H1 (cell line): ENCODE data around the gene TNFRSF6B. TPM values are rescaled to one million over a fixed set of nuclear protein-coding genes. Genes with fewer than 3 reads are reported as not detected.

Experiments used
- CTCF ChIA-PET: fragments of 300-600 bp; sonication (Branson Sonifier 250); formaldehyde crosslinking; loops from one replicate; lab custom pipeline; 2021; ENCODE audit not compliant: partially characterized antibody; lab: Charles Lee
- POLR2A ChIA-PET: fragments of 300-600 bp; sonication (Branson Sonifier 250); formaldehyde crosslinking; loops from one replicate; lab custom pipeline; 2021; ENCODE audit warnings: inconsistent platforms; ENCODE audit not compliant: partially characterized antibody; lab: Charles Lee
- DNase-seq, 2 experiments: peaks; one replicate each; pipeline versions ENCODE4 v3.0.0 to v3.0.0-alpha.2; 2010 to 2022; ENCODE audit warnings: low spot score in 2 of 2, low read depth in 1 of 2, mixed read lengths in 1 of 2
- FAIRE-seq: peaks from 2 replicates; lab custom pipeline; 2011; peaks lifted over from hg19 to GRCh38; lab: Jason Lieb, UNC
- H2AFZ ChIP-seq: 2 replicates; pipeline ENCODE4 v1.8.1; 2012; ENCODE audit warnings: low read length, inconsistent platforms
- H2AK5ac ChIP-seq: 2 replicates; pipeline ENCODE4 v1.6.1; 2013; ENCODE audit warnings: low read depth, low read length
- H2BK120ac ChIP-seq: replicated peaks from 2 replicates; pipeline ENCODE3; 2013; ENCODE audit warnings: low read depth, low read length, inconsistent platforms
- H2BK12ac ChIP-seq: 2 replicates; pipeline ENCODE4 v1.6.1; 2013; ENCODE audit warnings: low read depth, low read length
- H2BK15ac ChIP-seq: 2 replicates; pipeline ENCODE4 v1.6.1; 2013; ENCODE audit warnings: low read length
- H2BK20ac ChIP-seq: 2 replicates; pipeline ENCODE4 v1.6.1; 2013; ENCODE audit warnings: low read length
- H2BK5ac ChIP-seq: 2 replicates; pipeline ENCODE4 v1.6.1; 2013; ENCODE audit warnings: low read depth, low read length
- H3K14ac ChIP-seq: 2 replicates; pipeline ENCODE4 v1.6.1; 2013; ENCODE audit warnings: inconsistent platforms; ENCODE audit not compliant: insufficient read length
- H3K18ac ChIP-seq: 2 replicates; pipeline ENCODE4 v1.6.1; 2013; ENCODE audit warnings: low read length; ENCODE audit errors: extremely low read depth
- H3K23ac ChIP-seq: 2 replicates; pipeline ENCODE4 v1.6.1; 2013; ENCODE audit warnings: inconsistent platforms; ENCODE audit not compliant: insufficient read length
- H3K23me2 ChIP-seq: 2 replicates; pipeline ENCODE4 v1.6.1; 2013; ENCODE audit warnings: low read depth, low read length
- H3K27ac ChIP-seq: 2 replicates; pipeline ENCODE4 v1.6.1; 2011; ENCODE audit warnings: low read depth, low read length, inconsistent platforms
- H3K27me3 ChIP-seq, 4 experiments: replicated peaks in 1 of 4; 1 replicate in 1 of 4; 2 replicates in 3 of 4; pipeline versions ENCODE4 v1.6.1 to v1.8.1; 2011 to 2013; ENCODE audit warnings: low read length in 3 of 4, mild to moderate bottlenecking in 3 of 4, inconsistent platforms in 2 of 4, mixed read lengths in 2 of 4, moderate library complexity in 1 of 4; ENCODE audit not compliant: control insufficient read depth in 3 of 4, insufficient read depth in 3 of 4; ENCODE audit errors: extremely low read depth in 1 of 4
- H3K36me3 ChIP-seq, 4 experiments: 2 replicates each; pipeline versions ENCODE4 v1.6.1 to v1.8.1; 2011 to 2013; ENCODE audit warnings: mild to moderate bottlenecking in 4 of 4, low read length in 3 of 4, moderate library complexity in 2 of 4, control low read depth in 1 of 4, inconsistent platforms in 1 of 4; ENCODE audit not compliant: insufficient read depth in 4 of 4, control insufficient read depth in 2 of 4
- H3K4ac ChIP-seq: replicated peaks from 2 replicates; pipeline ENCODE3; 2013; ENCODE audit warnings: low read length, low read depth, mixed read lengths, inconsistent platforms; ENCODE audit not compliant: insufficient read length
- H3K4me1 ChIP-seq, 4 experiments: replicated peaks in 1 of 4; 1 replicate in 1 of 4; 2 replicates in 3 of 4; pipeline versions ENCODE4 v1.6.1 to v1.8.1; 2011 to 2013; ENCODE audit warnings: low read length in 3 of 4, inconsistent platforms in 2 of 4, mixed read lengths in 1 of 4; ENCODE audit not compliant: insufficient read depth in 4 of 4, control insufficient read depth in 3 of 4
- H3K4me2 ChIP-seq, 2 experiments: 2 replicates each; pipeline versions ENCODE4 v1.6.1 to v1.8.1; 2011 to 2013; ENCODE audit warnings: low read depth in 2 of 2, low read length in 2 of 2, control low read depth in 1 of 2, inconsistent platforms in 1 of 2, mild to moderate bottlenecking in 1 of 2; ENCODE audit not compliant: insufficient read depth in 1 of 2
- H3K4me3 ChIP-seq, 4 experiments: fragments of 200-600, 300-600 bp in 1 of 4; sonication (generic), shearing (Covaris generic), sonication (Bioruptor Twin) in 1 of 4; 2 replicates each; pipeline versions ENCODE4 v1.5.1 to v1.8.1; 2011 to 2016; ENCODE audit warnings: low read length in 4 of 4, low read depth in 3 of 4, control low read depth in 2 of 4, inconsistent platforms in 2 of 4, mild to moderate bottlenecking in 2 of 4, mixed read lengths in 1 of 4, moderate library complexity in 1 of 4; ENCODE audit not compliant: insufficient read depth in 2 of 4; ENCODE audit errors: extremely low read depth in 1 of 4
- H3K56ac ChIP-seq: replicated peaks from 2 replicates; pipeline ENCODE3; 2013; ENCODE audit warnings: low read depth, mild to moderate bottlenecking, mixed read lengths, low read length, inconsistent platforms; ENCODE audit not compliant: insufficient read length
- H3K79me1 ChIP-seq: 2 replicates; pipeline ENCODE4 v1.6.1; 2013; ENCODE audit warnings: low read depth, low read length, control low read depth
- H3K79me2 ChIP-seq, 2 experiments: 2 replicates each; pipeline versions ENCODE4 v1.6.1 to v1.8.1; 2012 to 2013; ENCODE audit warnings: low read length in 2 of 2, mild to moderate bottlenecking in 2 of 2, inconsistent platforms in 1 of 2; ENCODE audit not compliant: insufficient read depth in 2 of 2, control insufficient read depth in 1 of 2
- H3K9ac ChIP-seq, 4 experiments: replicated peaks in 1 of 4; 1 replicate in 1 of 4; 2 replicates in 3 of 4; pipeline versions ENCODE4 v1.6.1 to v1.8.1; 2011 to 2013; ENCODE audit warnings: low read depth in 3 of 4, low read length in 3 of 4, control low read depth in 2 of 4, mild to moderate bottlenecking in 2 of 4, moderate library complexity in 2 of 4, inconsistent platforms in 1 of 4; ENCODE audit errors: extremely low read depth in 1 of 4
- H3K9me3 ChIP-seq, 2 experiments: 2 replicates each; pipeline versions ENCODE4 v1.6.1 to v1.8.1; 2012 to 2013; ENCODE audit warnings: mild to moderate bottlenecking in 2 of 2, moderate library complexity in 2 of 2, control low read depth in 1 of 2, inconsistent platforms in 1 of 2, low read depth in 1 of 2, low read length in 1 of 2, mixed read lengths in 1 of 2; ENCODE audit not compliant: insufficient read depth in 2 of 2
- H4K20me1 ChIP-seq, 2 experiments: replicated peaks in 1 of 2; 2 replicates each; pipeline versions ENCODE3 to v1.8.1; 2011 to 2013; ENCODE audit warnings: inconsistent platforms in 2 of 2, low read length in 2 of 2, mild to moderate bottlenecking in 1 of 2; ENCODE audit not compliant: insufficient read depth in 2 of 2, control insufficient read depth in 1 of 2
- H4K5ac ChIP-seq: 2 replicates; pipeline ENCODE4 v1.6.1; 2013; ENCODE audit warnings: low read length, low read depth, mixed read lengths, inconsistent platforms; ENCODE audit not compliant: insufficient read length
- H4K8ac ChIP-seq: 2 replicates; pipeline ENCODE4 v1.8.0; 2013; ENCODE audit warnings: mild to moderate bottlenecking, moderate library complexity, low read length, inconsistent platforms; ENCODE audit not compliant: insufficient read depth; ENCODE audit errors: extremely low read depth
- H4K91ac ChIP-seq: replicated peaks from 2 replicates; pipeline ENCODE3; 2013; ENCODE audit warnings: low read length, mixed read lengths, inconsistent platforms; ENCODE audit not compliant: insufficient read length
- CBX8 ChIP-seq: fragments of 300-800, 300-1000 bp; sonication (generic); IDR thresholded peaks from 2 replicates; pipeline ENCODE4 v1.7.1; 2016; ENCODE audit warnings: low read depth, low read length, borderline replicate concordance
- CHD1 ChIP-seq: IDR thresholded peaks from 2 replicates; pipeline ENCODE4 v1.6.1; 2012; ENCODE audit warnings: low read depth, low read length, improper control_type of control experiment
- CREB1 ChIP-seq: IDR thresholded peaks from 2 replicates; pipeline ENCODE4 v1.6.1; 2012; ENCODE audit warnings: inconsistent platforms
- E2F6 ChIP-seq: IDR thresholded peaks from 2 replicates; pipeline ENCODE4 v1.6.1; 2012; ENCODE audit warnings: inconsistent platforms
- EP300 ChIP-seq, 2 experiments: IDR thresholded peaks; 1 replicate in 1 of 2; 2 replicates in 1 of 2; pipeline ENCODE4 v1.6.1; 2011 to 2012; ENCODE audit warnings: low read depth in 2 of 2, low read length in 2 of 2, mild to moderate bottlenecking in 2 of 2, borderline replicate concordance in 1 of 2, inconsistent platforms in 1 of 2, moderate library complexity in 1 of 2
- JUN ChIP-seq: IDR thresholded peaks from 2 replicates; pipeline ENCODE4 v1.6.1; 2011; ENCODE audit warnings: low read depth, mild to moderate bottlenecking, improper control_type of control experiment, low read length
- NRF1 ChIP-seq: IDR thresholded peaks from 2 replicates; pipeline ENCODE4 v1.6.1; 2011; ENCODE audit warnings: mild to moderate bottlenecking, low read depth, low read length, improper control_type of control experiment
- RAD21 ChIP-seq, 2 experiments: IDR thresholded peaks in 1 of 2; conservative IDR thresholded peaks in 1 of 2; 2 replicates each; pipeline ENCODE4 v1.6.1; 2011; ENCODE audit warnings: low read depth in 2 of 2, low read length in 2 of 2, improper control_type of control experiment in 1 of 2, inconsistent platforms in 1 of 2, mild to moderate bottlenecking in 1 of 2, moderate library complexity in 1 of 2
- SIN3A ChIP-seq, 2 experiments: IDR thresholded peaks in 1 of 2; conservative IDR thresholded peaks in 1 of 2; 2 replicates each; pipeline ENCODE4 v1.6.1; 2011 to 2012; ENCODE audit warnings: low read length in 2 of 2, improper control_type of control experiment in 1 of 2, low read depth in 1 of 2, mild to moderate bottlenecking in 1 of 2
- SP4 ChIP-seq: IDR thresholded peaks from 2 replicates; pipeline ENCODE4 v1.6.1; 2012; ENCODE audit warnings: low read length, inconsistent platforms
- YY1 ChIP-seq: IDR thresholded peaks from 2 replicates; pipeline ENCODE4 v1.6.1; 2011; ENCODE audit warnings: low read depth, mild to moderate bottlenecking, low read length
- WGBS, 2 experiments: shearing (Covaris generic) in 1 of 2; methylation state at CpG; one replicate each; pipeline versions ENCODE4 v1.1.6 to v1.1.7; 2013 to 2015; ENCODE audit warnings: low lambda C conversion rate in 2 of 2, mixed read lengths in 2 of 2, inconsistent platforms in 1 of 2, low coverage in 1 of 2, missing lambda C conversion rate in 1 of 2; ENCODE audit not compliant: insufficient replicate concordance in 2 of 2, insufficient coverage in 1 of 2, insufficient read length in 1 of 2; ENCODE audit errors: extremely low coverage in 1 of 2, missing lambda C conversion rate in 1 of 2; 5-methylcytosine and 5-hydroxymethylcytosine counted together
- polyA plus RNA-seq, 7 experiments: library from polyadenylated mRNA; depleted of rRNA in 3 of 7; stranded (reverse) in 5 of 7; unstranded in 2 of 7; fragments of >200 nt in 5 of 7; fragments of 200-250 nt in 2 of 7; gene quantifications; 1 replicate in 5 of 7; 2 replicates in 1 of 7; 4 replicates in 1 of 7; pipeline versions ENCODE4 v1.2.1 to v1.2.3, GENCODE V29; 2011 to 2013; ENCODE audit warnings: missing spikeins in 2 of 7, mixed read lengths in 2 of 7
- total RNA-seq: library from RNA; stranded (reverse); fragmentation: NEBNext Ultra II Directional; extraction: Animal tissue kit (Norgen Biotek cat#: 25700); gene quantifications from 2 replicates; pipeline ENCODE4 v1.2.1, GENCODE V29; 2021
- TF ChIP-seq, protein P1 (sequence below): IDR thresholded peaks from 2 replicates; pipeline ENCODE4 v1.6.1; 2011; ENCODE audit warnings: low read depth, mild to moderate bottlenecking, low read length; ENCODE audit not compliant: insufficient read depth

TNFRSF6B gene
- total and polyA plus RNA-seq, 2 of the 8 experiments (the other 6 are each of a cell fraction or from before 2014, with no cell fraction given): 3.1 TPM; not detected in 1

DNA sequence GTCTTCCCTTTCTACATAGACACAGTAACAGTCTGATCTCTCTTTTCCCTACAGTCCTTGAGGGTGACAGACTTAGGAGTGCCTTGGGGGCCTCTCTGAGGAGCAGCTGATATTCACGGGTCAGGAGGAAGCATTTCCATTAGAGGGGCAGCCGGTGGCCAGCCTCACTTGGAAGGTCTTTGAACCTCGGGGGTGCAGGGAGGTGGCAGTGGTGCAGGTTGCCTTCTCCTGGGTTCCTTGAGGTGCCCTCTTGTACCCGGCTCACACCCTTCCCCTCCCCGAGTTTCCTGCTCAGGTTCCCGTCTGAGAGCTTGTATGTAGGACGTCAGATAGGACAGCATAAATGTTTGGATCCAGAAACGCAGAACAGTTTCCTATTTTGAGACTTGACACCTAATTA, 35.8 kb upstream of the TNFRSF6B start:
- FAIRE-seq: no peak
- Histone ChIP-seq H3K79me2 (peaks cover 0 to 9% of the 10 kb centered on the region in 2 experiments; a peak in 1 of 4 replicates), H2BK15ac (no peak overlapping the region)
- TF ChIP-seq CHD1 (no peak), SIN3A (conservative IDR thresholded peaks at IDR 0.05 in 1 of 2, IDR thresholded peaks at IDR 0.05 in 1 of 2; ENCODE audit: low read depth in 1 of 2, low read length in 2 of 2) (no peak), EP300 (IDR thresholded peaks at IDR 0.05; ENCODE audit: borderline replicate concordance in 1 of 2, low read depth in 2 of 2, low read length in 2 of 2) (no peak), JUN (no peak), SP4 (no peak), YY1 (no peak), RAD21 (IDR thresholded peaks at IDR 0.05 in 1 of 2, conservative IDR thresholded peaks at IDR 0.05 in 1 of 2; ENCODE audit: low read depth in 2 of 2, low read length in 2 of 2) (no peak), CREB1 (no peak), E2F6 (no peak), NRF1 (no peak), CBX8 (no peak)
- TF ChIP-seq, protein P1, sequence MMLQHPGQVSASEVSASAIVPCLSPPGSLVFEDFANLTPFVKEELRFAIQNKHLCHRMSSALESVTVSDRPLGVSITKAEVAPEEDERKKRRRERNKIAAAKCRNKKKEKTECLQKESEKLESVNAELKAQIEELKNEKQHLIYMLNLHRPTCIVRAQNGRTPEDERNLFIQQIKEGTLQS: no peak

More for the DNA sequence above, 35.8 kb upstream of the TNFRSF6B start:
- H3K4ac ChIP-seq: no peak overlapping the region
- H2BK5ac ChIP-seq: no peak overlapping the region
- H2BK120ac ChIP-seq: no peak overlapping the region
- H3K9ac ChIP-seq: no peak overlapping the region; a peak in 2 of 7 replicates
- H2AFZ ChIP-seq: no peak overlapping the region
- no peak overlapping the region for H2BK12ac ChIP-seq
- no peak overlapping the region for H3K23ac ChIP-seq
- H3K4me1 ChIP-seq: peaks cover 0 to 9% (median 6%) of the 10 kb centered on the region in 4 experiments; a peak in 5 of 7 replicates
- no peaks in the 10 kb centered on the region for H3K9me3 ChIP-seq
- H3K18ac ChIP-seq: no peak overlapping the region
- no peak overlapping the region for H4K5ac ChIP-seq
- 84% methylated on average over 8 of the region's 8 CpGs; no CpG with 5 or more reads in 1 of the 2 experiments for WGBS, 2 experiments
- H4K8ac ChIP-seq: no peak overlapping the region; the same call in 1 of the 2 replicates
- peaks cover 9% of the 10 kb centered on the region for H3K23me2 ChIP-seq
- no peak overlapping the region for H3K4me3 ChIP-seq
- H3K14ac ChIP-seq: no peak overlapping the region
- ChIA-PET CTCF (interaction anchor here (0.9 kb wide), 1 partner anchor 46 kb away, joined by 3 read pairs; no protein-coding TSS in a partner anchor), POLR2A (interaction anchor here (1.2 to 1.4 kb wide), 2 partner anchors 38 to 43 kb away, joined by 3 read pairs; no protein-coding TSS in a partner anchor)
- H4K91ac ChIP-seq: no peak overlapping the region
- H3K27ac ChIP-seq: no peak overlapping the region
- peaks cover 0 to 15% (median 4%) of the 10 kb centered on the region in 4 experiments; a peak in 4 of 8 replicates for H3K36me3 ChIP-seq
- H3K27me3 ChIP-seq: no peaks in the 10 kb centered on the region
- H2BK20ac ChIP-seq: no peak overlapping the region
- no peak overlapping the region for H3K4me2 ChIP-seq
- H3K56ac ChIP-seq: no peak overlapping the region
- no peaks in the 10 kb centered on the region; the same call in 1 of the 2 replicates for H3K79me1 ChIP-seq
- H4K20me1 ChIP-seq: peaks cover 5 to 10% of the 10 kb centered on the region in 2 experiments
- no peak for DNase-seq
- H2AK5ac ChIP-seq: no peak overlapping the region
